Stimulated activated naive CD4-positive, alpha-beta T cell (primary cell): Measurements from ENCODE around the gene PLEKHH3.
A peak's percentile ranks its signal among the peaks of the same experiment; 100 is the strongest.
"Not testable (repeated sequence)": the region's sequence is repeated elsewhere in the genome, so short reads cannot be mapped to it uniquely, and the experiment has no call there.

Experiments
- DNase-seq, 6 experiments: peaks; one replicate each; lab custom pipeline; 2025; lab: John Stamatoyannopoulos, UW

PLEKHH3 gene

GRCh38 chr17:42670789-42671657 is 5.8 kb downstream of the PLEKHH3 start:
- DNase-seq, result peak in 1 of 6 experiments; percentile 10

DNA sequence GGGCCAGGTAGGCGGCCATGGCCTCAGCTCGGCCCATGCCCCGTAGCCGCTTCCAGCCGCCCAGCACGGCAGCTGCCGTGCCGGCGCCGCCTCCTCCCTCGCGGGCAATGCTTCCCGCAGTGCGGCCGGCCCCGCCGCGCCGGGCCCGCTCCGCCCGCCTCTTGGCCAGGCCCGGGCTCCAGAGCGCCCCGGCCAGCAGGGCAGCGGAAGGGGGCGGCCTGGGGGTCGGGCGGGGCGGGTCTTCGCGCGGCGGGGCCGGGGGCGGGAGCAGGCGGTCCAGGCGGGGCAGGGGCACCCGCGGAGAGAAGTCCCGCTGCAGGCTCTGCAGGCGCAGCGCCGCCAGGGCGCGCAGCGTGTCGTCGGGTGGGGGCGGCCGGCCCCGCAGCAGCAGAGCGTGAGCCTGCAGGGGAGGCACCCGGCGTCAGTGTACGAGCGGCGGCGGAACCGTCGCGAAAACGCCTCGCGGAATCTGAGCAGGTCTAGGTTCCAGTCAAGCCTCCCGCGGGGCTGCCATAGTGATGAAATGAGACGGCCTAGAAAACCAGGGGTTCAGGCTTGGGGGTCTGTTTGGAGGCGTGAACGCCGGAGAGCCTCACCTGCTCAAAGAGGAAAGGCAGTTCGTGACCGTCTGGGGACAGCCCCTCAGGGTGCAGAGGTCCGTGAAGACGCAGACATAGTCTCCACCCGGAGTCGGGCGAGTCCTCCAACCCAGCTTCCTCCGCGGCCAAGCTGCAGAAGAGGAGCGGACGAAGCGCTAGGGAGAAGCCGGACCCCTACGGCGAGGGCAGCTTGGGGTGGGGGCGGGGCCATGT is 6.6 kb downstream of the PLEKHH3 start:
- DNase-seq, result peak in 5 of 6 experiments; percentile 21 to 48 (median 41)

GRCh38 chr17:42669705-42669976 is 7.2 kb downstream of the PLEKHH3 start:
- DNase-seq, result no peak

GRCh38 chr17:42667088-42667951 is 9.5 kb downstream of the PLEKHH3 start:
- DNase-seq, result no peak

GRCh38 chr17:42666126-42666525 is 10.7 kb downstream of the PLEKHH3 start:
- DNase-seq, result not testable (repeated sequence)

GRCh38 chr17:42665581-42666001 is 11.2 kb downstream of the PLEKHH3 start:
- DNase-seq, result no peak

- DNase-seq, result no peak
These were observed 16.0 kb downstream of the PLEKHH3 start for GRCh38 chr17:42660692-42661345.

DNA sequence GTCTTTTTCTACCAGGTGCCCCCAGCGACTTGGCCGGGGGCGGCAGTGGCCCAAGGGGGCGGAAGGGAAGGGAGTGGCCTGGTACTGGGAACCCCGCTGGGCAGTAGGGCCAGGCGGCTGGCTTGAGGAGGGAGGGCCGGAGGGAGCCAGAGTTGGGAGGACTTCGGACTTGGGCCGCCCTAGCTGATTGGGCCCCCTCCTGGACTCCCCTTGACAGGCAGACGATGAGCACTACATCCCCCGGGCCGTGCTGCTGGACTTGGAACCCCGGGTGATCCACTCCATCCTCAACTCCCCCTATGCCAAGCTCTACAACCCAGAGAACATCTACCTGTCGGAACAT is 16.9 kb downstream of the PLEKHH3 start:
- DNase-seq, result not testable (repeated sequence)

DNA sequence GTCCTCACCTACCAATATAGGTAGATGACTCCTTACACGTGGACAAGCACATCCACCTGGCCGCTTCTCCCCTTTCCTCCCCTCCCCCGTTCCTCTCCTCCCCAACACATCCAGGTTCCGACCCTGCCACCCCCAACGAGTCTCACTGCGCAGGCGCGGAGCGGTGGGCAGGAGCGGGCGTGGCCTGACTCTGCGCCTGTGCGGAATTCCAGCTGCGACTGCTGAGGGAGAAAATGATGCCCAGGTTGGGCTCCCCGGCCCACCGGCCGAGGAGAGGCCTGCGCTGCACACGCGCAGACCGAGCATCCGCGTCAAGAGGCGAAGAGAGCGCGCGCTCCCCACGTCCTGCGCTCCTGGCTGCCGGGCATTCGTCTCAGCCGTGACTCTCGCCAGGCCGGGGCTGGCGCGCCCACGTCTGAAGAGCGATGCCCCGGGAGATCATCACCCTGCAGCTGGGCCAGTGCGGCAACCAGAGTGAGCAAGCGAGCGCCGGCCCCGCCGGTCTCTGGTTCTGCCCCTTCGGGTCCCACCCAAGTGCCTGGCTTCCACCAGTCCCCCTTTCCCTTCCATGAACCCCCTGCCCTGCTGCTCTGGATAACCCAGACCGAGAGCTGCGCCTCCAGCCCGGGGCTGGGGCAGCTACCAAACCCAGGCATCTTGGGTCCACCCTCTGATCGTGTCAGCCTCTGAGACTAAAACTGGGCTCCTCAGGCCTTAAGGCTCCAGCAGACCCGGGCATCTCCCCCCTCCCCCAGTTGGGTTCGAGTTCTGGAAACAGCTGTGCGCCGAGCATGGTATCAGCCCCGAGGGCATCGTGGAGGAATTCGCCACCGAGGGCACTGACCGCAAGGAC is 17.5 kb downstream of the PLEKHH3 start, which contains the start of gene TUBG2:
Gene TUBG2 (plus strand): TSS at position 206 of the 853 bp plus-strand sequence. CDS start 220 bp downstream, at position 426.
- DNase-seq, result peak; percentile 28 to 71 (median 60)

DNA sequence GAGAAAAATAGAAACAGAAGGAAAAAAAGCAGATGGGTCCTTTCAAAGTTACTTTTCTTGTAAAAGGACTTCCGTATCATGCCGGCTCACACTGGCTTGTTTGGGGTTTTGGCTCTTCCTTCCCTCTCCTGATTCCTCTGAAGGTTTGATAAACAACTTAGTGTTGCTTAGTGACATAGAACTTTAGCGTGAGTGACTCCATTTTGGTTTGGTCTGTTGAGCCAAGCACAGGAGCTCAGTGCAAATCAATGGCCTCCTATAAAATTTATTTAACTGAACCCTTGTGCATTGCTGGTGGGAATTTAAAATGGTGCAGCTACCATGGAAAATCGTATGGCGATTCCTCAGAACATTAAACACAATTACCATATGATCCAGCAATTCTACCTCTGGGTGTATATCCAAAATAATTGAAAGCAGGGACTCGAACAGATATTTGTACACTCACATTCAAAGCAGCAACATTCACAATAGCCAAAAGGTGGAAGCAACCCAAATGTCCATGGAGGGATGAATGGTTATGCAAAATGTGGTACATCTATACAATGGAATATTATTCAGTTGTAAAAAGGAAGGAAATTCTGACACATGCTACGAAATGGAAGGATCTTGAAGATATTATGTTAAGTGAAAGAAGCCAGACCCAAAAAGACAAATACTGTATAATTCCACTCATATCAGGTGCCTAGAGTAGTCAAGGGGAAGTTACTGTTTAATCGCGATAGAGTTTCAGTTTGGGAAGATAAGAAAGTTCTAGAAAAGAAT is 18.8 kb downstream of the PLEKHH3 start:
- no peak for DNase-seq

- no peak for DNase-seq
These were observed 21.3 kb downstream of the PLEKHH3 start for GRCh38 chr17:42655528-42655927.

GRCh38 chr17:42653179-42654124 is 23.3 kb downstream of the PLEKHH3 start:
- no peak for DNase-seq

- no peak for DNase-seq
These were observed 25.4 kb downstream of the PLEKHH3 start for GRCh38 chr17:42651392-42651791.

DNA sequence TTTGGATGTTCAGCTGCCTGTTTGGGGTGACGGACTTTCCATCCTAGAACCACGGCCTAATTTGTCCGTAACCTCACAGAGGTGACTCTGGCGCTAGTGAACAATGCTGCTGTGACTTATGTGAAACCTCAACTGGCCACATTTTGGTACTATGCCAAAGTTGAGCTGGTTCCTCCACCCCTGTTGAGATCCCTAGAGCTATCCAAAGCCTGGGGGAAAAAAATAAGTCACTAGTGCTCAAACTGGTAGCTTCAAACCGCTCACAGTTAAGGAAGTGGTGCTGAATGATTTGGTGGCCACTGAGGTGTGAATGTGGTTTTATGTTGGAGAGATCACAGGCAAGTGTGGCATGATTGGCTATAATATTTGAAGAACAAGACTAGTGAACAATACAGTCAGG is 29.0 kb downstream of the PLEKHH3 start:
- no peak for DNase-seq

DNA sequence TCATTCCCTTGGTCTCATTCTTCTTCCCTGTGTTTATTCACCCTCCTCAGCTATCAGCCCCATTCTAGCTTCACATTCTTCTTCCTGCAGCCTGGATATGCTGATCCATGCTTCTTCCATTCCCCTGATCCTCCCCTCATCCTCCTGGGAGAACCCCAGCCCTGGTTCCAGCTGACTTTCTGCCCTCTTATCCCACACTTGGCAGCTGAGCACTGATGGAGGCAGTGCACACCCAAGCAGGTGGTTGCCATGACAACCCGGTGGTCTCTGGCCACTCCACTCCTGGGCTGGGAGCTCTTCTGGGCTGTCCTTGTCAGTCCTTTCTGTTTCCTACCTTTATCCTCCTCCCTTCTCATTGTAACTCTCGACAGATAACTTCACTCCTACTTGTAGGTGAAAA is 34.5 kb downstream of the PLEKHH3 start:
- DNase-seq, result no peak

DNA sequence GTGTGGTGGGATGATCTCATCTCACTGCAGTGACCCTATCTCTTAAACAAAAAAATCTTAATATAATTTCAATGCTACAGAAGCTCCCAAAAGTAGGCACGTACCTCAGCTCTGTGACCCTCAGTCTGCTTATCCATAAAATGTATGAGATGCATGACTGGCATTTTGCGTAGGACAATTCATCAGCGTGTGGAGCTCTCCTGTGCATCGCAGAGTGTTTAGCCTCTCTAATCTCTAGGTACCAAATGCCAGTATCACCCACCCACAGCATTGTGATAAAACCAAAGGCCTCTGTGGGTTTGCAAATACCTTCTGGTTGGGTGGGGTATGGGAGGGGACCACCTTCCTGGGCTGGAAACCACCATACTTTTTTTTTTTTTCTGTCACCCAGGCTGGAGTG is 36.7 kb downstream of the PLEKHH3 start:
- DNase-seq, result no peak

GRCh38 chr17:42639525-42640113 is 37.2 kb downstream of the PLEKHH3 start:
- no peak for DNase-seq

- no peak for DNase-seq
These were observed 43.8 kb downstream of the PLEKHH3 start for GRCh38 chr17:42632949-42633444.
